GM12892 (cell line): ENCODE results near the gene NACC2.
"Not testable (repeated sequence)": the region's sequence is repeated elsewhere in the genome, so short reads cannot be mapped to it uniquely, and the experiment has no call there.

ENCODE experiments used
- DNase-seq: peaks from one replicate; pipeline ENCODE4 v3.0.0; 2011; ENCODE audit not compliant: insufficient read length
- FAIRE-seq: peaks from 2 replicates; lab custom pipeline; 2011; peaks lifted over from hg19 to GRCh38; lab: Jason Lieb, UNC
- POLR2A ChIP-seq: IDR thresholded peaks from 2 replicates; pipeline ENCODE4 v1.6.1; 2011; ENCODE audit warnings: low read depth, low read length, control low read depth
- POLR2AphosphoS5 ChIP-seq: IDR thresholded peaks from 2 replicates; pipeline ENCODE4 v1.6.1; 2011; ENCODE audit warnings: low read depth, low read length, control low read depth
- TAF1 ChIP-seq: IDR thresholded peaks from 2 replicates; pipeline ENCODE4 v1.6.1; 2011; ENCODE audit warnings: low read depth, mild to moderate bottlenecking, control low read depth, low read length, borderline replicate concordance

The NACC2 gene

GRCh38 chr9:136081113-136081825 is 13.8 kb downstream of the NACC2 start:
- FAIRE-seq: no peak
- DNase-seq: no peak

GRCh38 chr9:136080716-136081112 is 14.4 kb downstream of the NACC2 start:
- no peak for FAIRE-seq

More at GRCh38 chr9:136081113-136081825, 13.8 kb downstream of the NACC2 start:
- TF ChIP-seq TAF1 (no peak), POLR2A (no peak), POLR2AphosphoS5 (no peak)

GRCh38 chr9:136079916-136080246 is 15.2 kb downstream of the NACC2 start:
- TF ChIP-seq POLR2A: no peak
- TF ChIP-seq TAF1: no peak
- no peak for TF ChIP-seq POLR2AphosphoS5
- FAIRE-seq (no peak), DNase-seq (no peak)

More at GRCh38 chr9:136080716-136081112, 14.4 kb downstream of the NACC2 start:
- TF ChIP-seq TAF1: no peak
- no peak for TF ChIP-seq POLR2AphosphoS5
- no peak for TF ChIP-seq POLR2A
- DNase-seq: no peak

GRCh38 chr9:136079211-136079915 is 15.7 kb downstream of the NACC2 start:
- no peak for DNase-seq
- TF ChIP-seq POLR2AphosphoS5: no peak
- FAIRE-seq: no peak

GRCh38 chr9:136078498-136079011 is 16.5 kb downstream of the NACC2 start:
- DNase-seq: no peak
- no peak for FAIRE-seq
- TF ChIP-seq TAF1 (no peak), POLR2A (no peak), POLR2AphosphoS5 (no peak)

GRCh38 chr9:136078024-136078423 is 17.1 kb downstream of the NACC2 start:
- TF ChIP-seq POLR2A: no peak
- no peak for TF ChIP-seq POLR2AphosphoS5
- TF ChIP-seq TAF1: no peak
- FAIRE-seq (no peak), DNase-seq (no peak)

- DNase-seq (no peak), FAIRE-seq (no peak)
- TF ChIP-seq POLR2AphosphoS5 (no peak), POLR2A (no peak), TAF1 (no peak)
Measured at GRCh38 chr9:136077491-136077890, 17.6 kb downstream of the NACC2 start.

- FAIRE-seq: no peak
- TF ChIP-seq TAF1: no peak
- TF ChIP-seq POLR2AphosphoS5: no peak
- TF ChIP-seq POLR2A: no peak
Measured at GRCh38 chr9:136075881-136076678, 19.0 kb downstream of the NACC2 start.

GRCh38 chr9:136075134-136075841 is 19.8 kb downstream of the NACC2 start:
- TF ChIP-seq TAF1 (no peak), POLR2A (no peak)
- no peak for DNase-seq
- no peak for FAIRE-seq

More at GRCh38 chr9:136075881-136076678, 19.0 kb downstream of the NACC2 start:
- DNase-seq: no peak

- FAIRE-seq (no peak), DNase-seq (no peak)
- no peak for TF ChIP-seq POLR2AphosphoS5
- no peak for TF ChIP-seq TAF1
- no peak for TF ChIP-seq POLR2A
Measured at GRCh38 chr9:136074706-136075105, 20.4 kb downstream of the NACC2 start.

- TF ChIP-seq TAF1 (no peak), POLR2A (no peak), POLR2AphosphoS5 (no peak)
- DNase-seq: no peak
- FAIRE-seq: no peak
Measured at GRCh38 chr9:136062657-136063439, 32.2 kb downstream of the NACC2 start.

- FAIRE-seq, DNase-seq: not testable (repeated sequence)
Measured at GRCh38 chr9:136061916-136062315, 33.2 kb downstream of the NACC2 start.
